ENCODE data around the gene TFAP2C. TPM values are rescaled to one million over a fixed set of nuclear protein-coding genes. Genes with fewer than 3 reads are reported as not detected.
A peak's percentile ranks its signal among the peaks of the same experiment; 100 is the strongest.

TFAP2C gene
- total and polyA plus RNA-seq, 2 experiments from 2014 or later = 11.9 to 14.3 TPM

DNA sequence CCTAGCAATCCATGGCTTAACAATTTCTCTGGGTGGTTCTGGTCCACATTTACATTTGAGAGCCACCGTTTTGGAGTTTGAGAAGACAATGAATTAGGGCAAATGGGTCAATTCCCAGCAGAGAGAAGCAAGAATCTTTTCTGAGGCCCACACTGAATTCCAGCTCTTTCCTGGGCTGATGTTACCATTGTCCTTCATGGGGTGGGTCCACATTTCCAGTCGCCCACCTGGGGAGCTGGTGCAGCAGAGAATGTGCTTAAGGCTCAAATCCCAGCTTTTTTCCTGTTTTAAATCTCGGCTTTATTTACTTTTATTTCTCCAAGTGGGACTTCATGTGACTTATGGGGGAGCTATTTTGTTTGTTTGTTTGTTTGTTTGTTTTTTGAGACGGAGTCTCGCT lies 44.2 kb upstream of the TFAP2C start:
- Histone ChIP-seq H3K4me2 (no peak overlapping the region), H3K27me3 (ENCODE audit: insufficient read depth) (no peaks in the 10 kb centered on the region), H3K36me3 (ENCODE audit: insufficient read depth) (no peaks in the 10 kb centered on the region), H3K4me3 (no peak overlapping the region), H3F3A (replicated peaks; ENCODE audit: low read depth) (no peaks in the 10 kb centered on the region), H3K4me1 (ENCODE audit: insufficient read depth) (no peaks in the 10 kb centered on the region), H3K9me2 (ENCODE audit: insufficient read depth) (no peaks in the 10 kb centered on the region), H4K20me1 (replicated peaks; ENCODE audit: insufficient read depth) (no peaks in the 10 kb centered on the region), H3K79me2 (replicated peaks; ENCODE audit: insufficient read depth) (no peaks in the 10 kb centered on the region), H2AFZ (peak overlapping the region; percentile 19; the same call in 1 of the 2 replicates), H3K27ac (ENCODE audit: low read depth) (no peak overlapping the region)
- TF ChIP-seq ZNF331 (CRISPR knock-in tag; IDR thresholded peaks at IDR 0.05; ENCODE audit: low read depth) (no peak), EZH2phosphoT487 (IDR thresholded peaks at IDR 0.05; ENCODE audit: unreplicated experiment) (no peak), ZNF462 (CRISPR knock-in tag; IDR thresholded peaks at IDR 0.05) (no peak), CREB1 (CRISPR knock-in tag; IDR thresholded peaks at IDR 0.05; ENCODE audit: low read depth) (no peak), EZH2 (IDR thresholded peaks at IDR 0.05; ENCODE audit: low read depth, unreplicated experiment) (no peak), JUNB (IDR thresholded peaks at IDR 0.05; ENCODE audit: unreplicated experiment) (no peak), ZNF114 (CRISPR knock-in tag; IDR thresholded peaks at IDR 0.05) (no peak), NANOG (IDR thresholded peaks at IDR 0.05; ENCODE audit: borderline replicate concordance) (no peak), CTCF (conservative IDR thresholded peaks at IDR 0.05; ENCODE audit: low read depth in 2 of 2) (no peak), REST (IDR thresholded peaks at IDR 0.05; ENCODE audit: unreplicated experiment) (no peak)
- TF ChIP-seq, protein P1, sequence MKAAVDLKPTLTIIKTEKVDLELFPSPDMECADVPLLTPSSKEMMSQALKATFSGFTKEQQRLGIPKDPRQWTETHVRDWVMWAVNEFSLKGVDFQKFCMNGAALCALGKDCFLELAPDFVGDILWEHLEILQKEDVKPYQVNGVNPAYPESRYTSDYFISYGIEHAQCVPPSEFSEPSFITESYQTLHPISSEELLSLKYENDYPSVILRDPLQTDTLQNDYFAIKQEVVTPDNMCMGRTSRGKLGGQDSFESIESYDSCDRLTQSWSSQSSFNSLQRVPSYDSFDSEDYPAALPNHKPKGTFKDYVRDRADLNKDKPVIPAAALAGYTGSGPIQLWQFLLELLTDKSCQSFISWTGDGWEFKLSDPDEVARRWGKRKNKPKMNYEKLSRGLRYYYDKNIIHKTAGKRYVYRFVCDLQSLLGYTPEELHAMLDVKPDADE (IDR thresholded peaks at IDR 0.05) = no peak
- DNase-seq (ENCODE audit: low spot score) = peak; percentile 22
- no peak for ATAC-seq
- Mint-ChIP-seq H3K9me3 (no peaks in the 10 kb centered on the region; the same call in 2 of the 3 replicates), H3K36me3 (ENCODE audit: low read depth) (no peaks in the 10 kb centered on the region), H3K27me3 (ENCODE audit: insufficient read depth, low read depth, poor library complexity) (peaks cover 4% of the 10 kb centered on the region), H3K4me3 (no peak overlapping the region), H3K27ac (no peak overlapping the region), H3K4me1 (peaks cover 11% of the 10 kb centered on the region; the same call in 2 of the 3 replicates)
